Esophagus squamous epithelium (tissue), 4 donors: Measurements from ENCODE around the gene ZNF474.

Experiments used
- POLR2A ChIP-seq, 4 donors: fragments of 450-650 bp; IDR thresholded peaks; one replicate each; pipeline ENCODE4 v1.6.1; 2017; ENCODE audit warnings: antibody characterized with exemption in 4 of 4, mild to moderate bottlenecking in 4 of 4, moderate library complexity in 3 of 4
- TF ChIP-seq, protein P1 (sequence below), 6 experiments: fragments of 450-650 bp in 4 of 6; fragments of 200-600 bp in 2 of 6; sonication (generic) in 2 of 6; IDR thresholded peaks; one replicate each; pipeline ENCODE4 v1.5.1; 2016 to 2019; ENCODE audit warnings: antibody characterized with exemption in 6 of 6, mild to moderate bottlenecking in 4 of 6, moderate library complexity in 4 of 6

DNA sequence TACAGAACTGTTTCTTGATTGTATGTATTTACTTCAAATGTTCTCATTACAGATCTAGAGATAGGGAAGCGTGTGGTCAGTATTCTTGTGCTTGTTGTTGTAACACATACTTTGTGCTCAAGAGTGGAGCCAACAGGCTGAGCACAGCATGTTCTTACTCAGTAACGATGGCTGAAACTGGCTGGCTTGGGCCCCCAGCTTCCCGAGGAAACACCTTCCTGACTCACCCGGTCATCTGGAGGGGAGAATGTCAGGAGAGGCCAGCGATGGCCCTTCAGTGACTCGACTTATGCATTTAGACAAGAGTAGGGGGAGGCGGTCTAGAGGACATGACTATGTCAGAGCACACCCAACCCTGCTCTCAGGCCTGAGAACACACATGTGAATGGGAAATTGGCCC is 25.6 kb downstream of the ZNF474 start:
- TF ChIP-seq, protein P1, sequence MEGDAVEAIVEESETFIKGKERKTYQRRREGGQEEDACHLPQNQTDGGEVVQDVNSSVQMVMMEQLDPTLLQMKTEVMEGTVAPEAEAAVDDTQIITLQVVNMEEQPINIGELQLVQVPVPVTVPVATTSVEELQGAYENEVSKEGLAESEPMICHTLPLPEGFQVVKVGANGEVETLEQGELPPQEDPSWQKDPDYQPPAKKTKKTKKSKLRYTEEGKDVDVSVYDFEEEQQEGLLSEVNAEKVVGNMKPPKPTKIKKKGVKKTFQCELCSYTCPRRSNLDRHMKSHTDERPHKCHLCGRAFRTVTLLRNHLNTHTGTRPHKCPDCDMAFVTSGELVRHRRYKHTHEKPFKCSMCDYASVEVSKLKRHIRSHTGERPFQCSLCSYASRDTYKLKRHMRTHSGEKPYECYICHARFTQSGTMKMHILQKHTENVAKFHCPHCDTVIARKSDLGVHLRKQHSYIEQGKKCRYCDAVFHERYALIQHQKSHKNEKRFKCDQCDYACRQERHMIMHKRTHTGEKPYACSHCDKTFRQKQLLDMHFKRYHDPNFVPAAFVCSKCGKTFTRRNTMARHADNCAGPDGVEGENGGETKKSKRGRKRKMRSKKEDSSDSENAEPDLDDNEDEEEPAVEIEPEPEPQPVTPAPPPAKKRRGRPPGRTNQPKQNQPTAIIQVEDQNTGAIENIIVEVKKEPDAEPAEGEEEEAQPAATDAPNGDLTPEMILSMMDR (IDR thresholded peaks at IDR 0.05): no peak
- TF ChIP-seq POLR2A (IDR thresholded peaks at IDR 0.05): no peak
